Neural cell (in vitro differentiated cells): Measurements from ENCODE around the gene ULBP1. TPM values are rescaled to one million over a fixed set of nuclear protein-coding genes. Genes with fewer than 3 reads are reported as not detected.
"Not testable (repeated sequence)": the region's sequence is repeated elsewhere in the genome, so short reads cannot be mapped to it uniquely, and the experiment has no call there.

Experiments
- H2AFZ ChIP-seq: fragments of 200-600, 300-800 bp; sonication (generic), shearing (Covaris generic); 2 replicates; pipeline ENCODE4 v1.6.0; 2014; ENCODE audit warnings: low read depth, mild to moderate bottlenecking, antibody characterized with exemption, low read length, moderate library complexity
- H3F3A ChIP-seq: fragments of 200-600 bp; shearing (Covaris generic); 2 replicates; pipeline ENCODE4 v1.6.1; 2016; ENCODE audit warnings: mild to moderate bottlenecking, moderate library complexity, mixed read lengths, antibody characterized with exemption, low read length; ENCODE audit not compliant: insufficient read depth, poor library complexity, severe bottlenecking
- H3K27ac ChIP-seq: fragments of 200-600, 300-800 bp; sonication (generic), shearing (Covaris generic); 2 replicates; pipeline ENCODE4 v1.5.1; 2014; ENCODE audit warnings: mild to moderate bottlenecking, low read length, moderate library complexity
- H3K27me3 ChIP-seq: fragments of 300-800, 200-600 bp; sonication (generic), shearing (Covaris generic); 2 replicates; pipeline ENCODE4 v1.6.0; 2014; ENCODE audit warnings: mild to moderate bottlenecking, low read depth, low read length, moderate library complexity; ENCODE audit not compliant: insufficient read depth
- H3K36me3 ChIP-seq: fragments of 300-800, 200-600 bp; sonication (generic), shearing (Covaris generic); 2 replicates; pipeline ENCODE4 v1.5.1; 2014; ENCODE audit warnings: mild to moderate bottlenecking, antibody characterized with exemption, low read length, moderate library complexity; ENCODE audit not compliant: insufficient read depth
- H3K4me2 ChIP-seq: fragments of 300-800, 200-600 bp; sonication (generic), shearing (Covaris generic); 2 replicates; pipeline ENCODE4 v1.6.0; 2014; ENCODE audit warnings: mild to moderate bottlenecking, low read length
- H3K4me3 ChIP-seq: fragments of 300-800, 200-600 bp; sonication (generic), shearing (Covaris generic); 2 replicates; pipeline ENCODE4 v1.5.1; 2014; ENCODE audit warnings: mild to moderate bottlenecking, low read length, moderate library complexity
- H3K79me2 ChIP-seq: fragments of 200-600 bp; shearing (Covaris generic); replicated peaks from 2 replicates; pipeline ENCODE4 v1.6.0; 2014; ENCODE audit warnings: mild to moderate bottlenecking, low read length, moderate library complexity; ENCODE audit not compliant: insufficient read depth
- H3K9ac ChIP-seq: fragments of 300-800, 200-600 bp; sonication (generic), shearing (Covaris generic); 2 replicates; pipeline ENCODE4 v1.6.1; 2016; ENCODE audit warnings: mild to moderate bottlenecking, low read length, mixed read lengths
- H3K9me2 ChIP-seq: fragments of 200-600 bp; shearing (Covaris generic); 2 replicates; pipeline ENCODE4 v1.6.1; 2016; ENCODE audit warnings: mild to moderate bottlenecking, low read length, mixed read lengths; ENCODE audit not compliant: insufficient read depth
- H3K9me3 ChIP-seq: fragments of 200-600, 300-800 bp; sonication (generic), shearing (Covaris generic); 2 replicates; pipeline ENCODE4 v1.6.1; 2016; ENCODE audit warnings: mild to moderate bottlenecking, mixed run types, low read length, moderate library complexity, mixed read lengths
- H4K20me1 ChIP-seq: fragments of 200-600 bp; shearing (Covaris generic); 2 replicates; pipeline ENCODE4 v1.6.1; 2016; ENCODE audit warnings: mild to moderate bottlenecking, mixed run types; ENCODE audit not compliant: insufficient read depth
- EP300 ChIP-seq: fragments of 450-650 bp; conservative IDR thresholded peaks from 2 replicates; pipeline ENCODE4 v1.6.1; 2014; ENCODE audit warnings: antibody characterized with exemption, mild to moderate bottlenecking, moderate library complexity; ENCODE audit not compliant: poor library complexity, severe bottlenecking
- EZH2 ChIP-seq: fragments of 200-600, 300-800 bp; shearing (Covaris generic), sonication (generic); IDR thresholded peaks from 2 replicates; pipeline ENCODE4 v1.6.1; 2014; ENCODE audit warnings: antibody characterized with exemption, low read length, borderline replicate concordance, mild to moderate bottlenecking; ENCODE audit not compliant: insufficient read depth, poor library complexity, severe bottlenecking
- MXI1 ChIP-seq: fragments of 450-650 bp; conservative IDR thresholded peaks from 2 replicates; pipeline ENCODE4 v1.6.1; 2014; ENCODE audit warnings: antibody characterized with exemption, mild to moderate bottlenecking; ENCODE audit not compliant: poor library complexity, severe bottlenecking
- POLR2AphosphoS5 ChIP-seq: IDR thresholded peaks from 2 replicates; pipeline ENCODE4 v1.6.1; 2012
- RAD21 ChIP-seq: fragments of 450-650 bp; conservative IDR thresholded peaks from 2 replicates; pipeline ENCODE4 v1.6.1; 2014; ENCODE audit warnings: antibody characterized with exemption, mild to moderate bottlenecking, moderate library complexity
- SMC3 ChIP-seq: fragments of 450-650 bp; conservative IDR thresholded peaks from 2 replicates; pipeline ENCODE4 v1.6.1; 2014; ENCODE audit warnings: antibody characterized with exemption, mild to moderate bottlenecking, moderate library complexity; ENCODE audit not compliant: poor library complexity
- TAF1 ChIP-seq: IDR thresholded peaks from 2 replicates; pipeline ENCODE4 v1.6.1; 2012; ENCODE audit warnings: low read depth
- polyA plus RNA-seq: library from polyadenylated mRNA; depleted of rRNA; stranded (reverse); fragments of >200 nt; gene quantifications from 2 replicates; pipeline ENCODE4 v1.2.3, GENCODE V29; 2014
- TF ChIP-seq, protein P1 (sequence below): IDR thresholded peaks from 2 replicates; pipeline ENCODE4 v1.6.1; 2012; ENCODE audit warnings: borderline replicate concordance
- TF ChIP-seq, protein P2 (sequence below): fragments of 450-650 bp; IDR thresholded peaks from 2 replicates; pipeline ENCODE4 v1.5.1; 2014; ENCODE audit warnings: antibody characterized with exemption, mild to moderate bottlenecking, moderate library complexity; ENCODE audit not compliant: poor library complexity, severe bottlenecking

Gene ULBP1
- polyA plus RNA-seq, 1 donor from 2014 or later = 0.22 TPM

DNA sequence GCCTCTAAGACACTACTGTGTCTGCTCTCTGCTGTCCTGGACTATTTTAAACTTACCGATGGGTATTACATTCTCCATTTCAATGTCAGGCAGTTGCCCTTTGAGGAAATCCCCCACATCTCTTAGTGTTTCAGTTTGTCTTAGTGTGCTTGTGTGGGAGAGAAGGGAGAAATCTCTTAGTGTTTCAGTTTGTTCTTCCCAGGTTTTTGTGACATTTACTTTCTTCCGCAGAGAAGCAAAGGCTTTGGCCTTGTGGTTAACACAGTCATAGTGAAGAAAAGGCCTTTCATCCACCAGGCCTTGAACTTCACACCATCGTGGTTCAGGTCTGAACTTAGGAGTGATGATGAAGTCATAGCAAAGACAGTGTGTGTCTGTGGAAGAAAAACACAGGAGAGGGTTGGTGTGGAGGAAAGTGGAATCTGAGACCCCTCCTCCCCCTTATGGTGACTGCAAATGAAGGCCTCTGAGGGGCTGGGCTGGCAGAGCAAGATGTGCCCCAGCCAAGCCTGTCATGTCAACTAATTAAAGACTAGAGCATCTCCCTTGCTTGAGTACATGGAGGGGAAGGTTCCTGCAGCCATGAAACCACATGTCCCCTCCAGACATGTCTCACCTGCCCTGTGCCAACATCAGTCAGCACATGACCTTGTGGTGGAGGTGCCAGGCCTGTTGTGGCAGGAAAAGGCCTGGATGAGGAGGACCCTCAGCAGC is 37.7 kb downstream of the ULBP1 start:
- Histone ChIP-seq H2AFZ (no peak overlapping the region), H3K9me2 (no peaks in the 10 kb centered on the region), H3K79me2 (no peaks in the 10 kb centered on the region), H3K9me3 (no peaks in the 10 kb centered on the region), H3F3A (no peaks in the 10 kb centered on the region), H3K36me3 (no peaks in the 10 kb centered on the region), H4K20me1 (no peaks in the 10 kb centered on the region), H3K27me3 (peaks cover 20% of the 10 kb centered on the region), H3K9ac (no peak overlapping the region), H3K27ac (no peak overlapping the region), H3K4me2 (no peak overlapping the region), H3K4me3 (no peak overlapping the region)
- TF ChIP-seq RAD21 (no peak), POLR2AphosphoS5 (no peak), MXI1 (no peak), EP300 (no peak), SMC3 (no peak), TAF1 (no peak), EZH2 (no peak)
- TF ChIP-seq, protein P1, sequence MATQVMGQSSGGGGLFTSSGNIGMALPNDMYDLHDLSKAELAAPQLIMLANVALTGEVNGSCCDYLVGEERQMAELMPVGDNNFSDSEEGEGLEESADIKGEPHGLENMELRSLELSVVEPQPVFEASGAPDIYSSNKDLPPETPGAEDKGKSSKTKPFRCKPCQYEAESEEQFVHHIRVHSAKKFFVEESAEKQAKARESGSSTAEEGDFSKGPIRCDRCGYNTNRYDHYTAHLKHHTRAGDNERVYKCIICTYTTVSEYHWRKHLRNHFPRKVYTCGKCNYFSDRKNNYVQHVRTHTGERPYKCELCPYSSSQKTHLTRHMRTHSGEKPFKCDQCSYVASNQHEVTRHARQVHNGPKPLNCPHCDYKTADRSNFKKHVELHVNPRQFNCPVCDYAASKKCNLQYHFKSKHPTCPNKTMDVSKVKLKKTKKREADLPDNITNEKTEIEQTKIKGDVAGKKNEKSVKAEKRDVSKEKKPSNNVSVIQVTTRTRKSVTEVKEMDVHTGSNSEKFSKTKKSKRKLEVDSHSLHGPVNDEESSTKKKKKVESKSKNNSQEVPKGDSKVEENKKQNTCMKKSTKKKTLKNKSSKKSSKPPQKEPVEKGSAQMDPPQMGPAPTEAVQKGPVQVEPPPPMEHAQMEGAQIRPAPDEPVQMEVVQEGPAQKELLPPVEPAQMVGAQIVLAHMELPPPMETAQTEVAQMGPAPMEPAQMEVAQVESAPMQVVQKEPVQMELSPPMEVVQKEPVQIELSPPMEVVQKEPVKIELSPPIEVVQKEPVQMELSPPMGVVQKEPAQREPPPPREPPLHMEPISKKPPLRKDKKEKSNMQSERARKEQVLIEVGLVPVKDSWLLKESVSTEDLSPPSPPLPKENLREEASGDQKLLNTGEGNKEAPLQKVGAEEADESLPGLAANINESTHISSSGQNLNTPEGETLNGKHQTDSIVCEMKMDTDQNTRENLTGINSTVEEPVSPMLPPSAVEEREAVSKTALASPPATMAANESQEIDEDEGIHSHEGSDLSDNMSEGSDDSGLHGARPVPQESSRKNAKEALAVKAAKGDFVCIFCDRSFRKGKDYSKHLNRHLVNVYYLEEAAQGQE = no peak
- TF ChIP-seq, protein P2, sequence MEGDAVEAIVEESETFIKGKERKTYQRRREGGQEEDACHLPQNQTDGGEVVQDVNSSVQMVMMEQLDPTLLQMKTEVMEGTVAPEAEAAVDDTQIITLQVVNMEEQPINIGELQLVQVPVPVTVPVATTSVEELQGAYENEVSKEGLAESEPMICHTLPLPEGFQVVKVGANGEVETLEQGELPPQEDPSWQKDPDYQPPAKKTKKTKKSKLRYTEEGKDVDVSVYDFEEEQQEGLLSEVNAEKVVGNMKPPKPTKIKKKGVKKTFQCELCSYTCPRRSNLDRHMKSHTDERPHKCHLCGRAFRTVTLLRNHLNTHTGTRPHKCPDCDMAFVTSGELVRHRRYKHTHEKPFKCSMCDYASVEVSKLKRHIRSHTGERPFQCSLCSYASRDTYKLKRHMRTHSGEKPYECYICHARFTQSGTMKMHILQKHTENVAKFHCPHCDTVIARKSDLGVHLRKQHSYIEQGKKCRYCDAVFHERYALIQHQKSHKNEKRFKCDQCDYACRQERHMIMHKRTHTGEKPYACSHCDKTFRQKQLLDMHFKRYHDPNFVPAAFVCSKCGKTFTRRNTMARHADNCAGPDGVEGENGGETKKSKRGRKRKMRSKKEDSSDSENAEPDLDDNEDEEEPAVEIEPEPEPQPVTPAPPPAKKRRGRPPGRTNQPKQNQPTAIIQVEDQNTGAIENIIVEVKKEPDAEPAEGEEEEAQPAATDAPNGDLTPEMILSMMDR = no peak

DNA sequence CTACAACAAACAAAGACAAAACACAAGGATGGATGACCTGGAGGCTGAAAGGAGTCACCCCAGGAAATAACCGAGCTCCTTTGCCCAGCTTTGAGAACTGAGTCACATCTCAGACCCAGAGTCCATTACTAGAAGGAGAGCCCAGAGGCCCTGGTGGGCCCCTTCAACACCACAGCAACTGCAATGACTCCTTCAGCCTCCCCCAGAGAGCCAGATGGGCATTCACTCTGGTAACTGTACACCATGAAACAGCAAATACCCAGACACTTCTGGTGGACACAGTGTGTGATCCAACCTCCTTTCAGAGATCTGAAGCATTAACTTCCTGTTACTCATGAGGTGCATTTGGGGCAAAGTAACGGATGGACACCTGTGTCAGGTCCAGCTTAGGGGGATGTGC is 39.0 kb downstream of the ULBP1 start:
- Histone ChIP-seq H4K20me1 (no peaks in the 10 kb centered on the region), H3K27ac (no peak overlapping the region), H3K4me2 (no peak overlapping the region), H3K9me3 (no peaks in the 10 kb centered on the region), H3K27me3 (peaks cover 20% of the 10 kb centered on the region), H3K9ac (no peak overlapping the region), H3K4me3 (no peak overlapping the region), H2AFZ (no peak overlapping the region), H3K9me2 (no peaks in the 10 kb centered on the region), H3K36me3 (no peaks in the 10 kb centered on the region), H3F3A (no peaks in the 10 kb centered on the region), H3K79me2 (no peaks in the 10 kb centered on the region)
- no peak for TF ChIP-seq RAD21
- no peak for TF ChIP-seq EZH2
- no peak for TF ChIP-seq EP300
- TF ChIP-seq SMC3 = no peak
- TF ChIP-seq MXI1 = no peak
- TF ChIP-seq TAF1 = no peak
- TF ChIP-seq POLR2AphosphoS5 = no peak
- TF ChIP-seq, protein P1 = no peak
- TF ChIP-seq, protein P2 = no peak

DNA sequence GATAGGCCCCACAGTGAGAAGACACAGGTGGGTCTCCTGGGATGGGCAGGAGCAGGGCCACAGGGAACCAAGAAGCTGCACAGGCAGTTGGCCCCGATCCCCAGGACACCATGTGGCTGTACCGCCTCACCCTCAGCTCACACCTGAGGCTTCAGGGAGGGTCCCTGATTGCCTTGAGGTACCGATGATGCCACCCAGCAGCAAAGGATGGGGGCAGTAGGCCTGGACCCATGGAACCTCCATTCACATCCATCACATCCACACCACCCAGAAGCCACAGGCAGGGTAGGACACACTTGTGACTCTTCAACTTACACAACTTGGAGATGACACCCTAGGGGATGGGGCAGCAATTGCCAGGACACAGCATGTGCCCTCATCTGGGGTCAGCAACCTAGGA is 39.9 kb downstream of the ULBP1 start:
- H2AFZ ChIP-seq, H3K4me3 ChIP-seq, H3K9me2 ChIP-seq, H3K27ac ChIP-seq, H3F3A ChIP-seq, H3K4me2 ChIP-seq, H3K79me2 ChIP-seq, H3K36me3 ChIP-seq, H4K20me1 ChIP-seq, H3K9ac ChIP-seq, H3K9me3 ChIP-seq: not testable (repeated sequence)
- H3K27me3 ChIP-seq = peaks cover 25% of the 10 kb centered on the region
